ENCODE data around the gene NHS.

DNA sequence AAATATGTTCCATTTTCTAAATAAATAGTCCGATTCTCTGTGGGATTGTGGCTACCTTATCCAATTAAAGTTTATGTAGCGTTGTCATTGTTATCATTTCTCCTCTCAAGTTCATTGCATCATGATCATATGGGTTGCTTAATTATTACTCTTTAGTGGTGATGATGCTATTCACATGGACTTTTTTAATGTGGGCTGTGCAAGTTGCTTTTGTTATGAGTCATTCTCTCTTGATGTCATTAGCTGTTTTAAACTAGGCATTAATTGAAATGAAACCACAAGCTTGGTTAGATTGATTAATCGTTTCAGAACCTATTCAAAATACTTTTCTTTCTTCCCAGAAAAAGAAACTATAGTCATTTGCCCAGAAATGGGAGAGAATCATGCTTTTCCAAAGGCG lies 38.2 kb downstream of the NHS start:
- no peak for TF ChIP-seq MAZ (IDR thresholded peaks at IDR 0.05; ENCODE audit: borderline replicate concordance, low read depth, low read length)
- TF ChIP-seq, protein P1, sequence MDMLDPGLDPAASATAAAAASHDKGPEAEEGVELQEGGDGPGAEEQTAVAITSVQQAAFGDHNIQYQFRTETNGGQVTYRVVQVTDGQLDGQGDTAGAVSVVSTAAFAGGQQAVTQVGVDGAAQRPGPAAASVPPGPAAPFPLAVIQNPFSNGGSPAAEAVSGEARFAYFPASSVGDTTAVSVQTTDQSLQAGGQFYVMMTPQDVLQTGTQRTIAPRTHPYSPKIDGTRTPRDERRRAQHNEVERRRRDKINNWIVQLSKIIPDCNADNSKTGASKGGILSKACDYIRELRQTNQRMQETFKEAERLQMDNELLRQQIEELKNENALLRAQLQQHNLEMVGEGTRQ (IDR thresholded peaks at IDR 0.05; ENCODE audit: low read depth, low read length), result no peak
- TF ChIP-seq, protein P2, sequence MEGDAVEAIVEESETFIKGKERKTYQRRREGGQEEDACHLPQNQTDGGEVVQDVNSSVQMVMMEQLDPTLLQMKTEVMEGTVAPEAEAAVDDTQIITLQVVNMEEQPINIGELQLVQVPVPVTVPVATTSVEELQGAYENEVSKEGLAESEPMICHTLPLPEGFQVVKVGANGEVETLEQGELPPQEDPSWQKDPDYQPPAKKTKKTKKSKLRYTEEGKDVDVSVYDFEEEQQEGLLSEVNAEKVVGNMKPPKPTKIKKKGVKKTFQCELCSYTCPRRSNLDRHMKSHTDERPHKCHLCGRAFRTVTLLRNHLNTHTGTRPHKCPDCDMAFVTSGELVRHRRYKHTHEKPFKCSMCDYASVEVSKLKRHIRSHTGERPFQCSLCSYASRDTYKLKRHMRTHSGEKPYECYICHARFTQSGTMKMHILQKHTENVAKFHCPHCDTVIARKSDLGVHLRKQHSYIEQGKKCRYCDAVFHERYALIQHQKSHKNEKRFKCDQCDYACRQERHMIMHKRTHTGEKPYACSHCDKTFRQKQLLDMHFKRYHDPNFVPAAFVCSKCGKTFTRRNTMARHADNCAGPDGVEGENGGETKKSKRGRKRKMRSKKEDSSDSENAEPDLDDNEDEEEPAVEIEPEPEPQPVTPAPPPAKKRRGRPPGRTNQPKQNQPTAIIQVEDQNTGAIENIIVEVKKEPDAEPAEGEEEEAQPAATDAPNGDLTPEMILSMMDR (conservative IDR thresholded peaks at IDR 0.05; ENCODE audit: low read depth, low read length), result no peak
- TF ChIP-seq, protein P3, sequence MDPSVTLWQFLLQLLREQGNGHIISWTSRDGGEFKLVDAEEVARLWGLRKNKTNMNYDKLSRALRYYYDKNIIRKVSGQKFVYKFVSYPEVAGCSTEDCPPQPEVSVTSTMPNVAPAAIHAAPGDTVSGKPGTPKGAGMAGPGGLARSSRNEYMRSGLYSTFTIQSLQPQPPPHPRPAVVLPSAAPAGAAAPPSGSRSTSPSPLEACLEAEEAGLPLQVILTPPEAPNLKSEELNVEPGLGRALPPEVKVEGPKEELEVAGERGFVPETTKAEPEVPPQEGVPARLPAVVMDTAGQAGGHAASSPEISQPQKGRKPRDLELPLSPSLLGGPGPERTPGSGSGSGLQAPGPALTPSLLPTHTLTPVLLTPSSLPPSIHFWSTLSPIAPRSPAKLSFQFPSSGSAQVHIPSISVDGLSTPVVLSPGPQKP (IDR thresholded peaks at IDR 0.05; ENCODE audit: borderline replicate concordance, low read depth, low read length), result no peak
- no peak for TF ChIP-seq RFX5 (IDR thresholded peaks at IDR 0.05; ENCODE audit: low read depth, low read length)
- TF ChIP-seq RCOR1 (IDR thresholded peaks at IDR 0.05; ENCODE audit: insufficient replicate concordance, low read length), result no peak
- no peak for TF ChIP-seq SMC3 (IDR thresholded peaks at IDR 0.05; ENCODE audit: low read depth, low read length)
- peak; percentile 38; the same call in 1 of the 2 replicates for TF ChIP-seq BHLHE40 (IDR thresholded peaks at IDR 0.05; ENCODE audit: low read depth, low read length)
- no peak for TF ChIP-seq POLR2A (IDR thresholded peaks at IDR 0.05; ENCODE audit: low read depth, low read length)
- peak; percentile 96 for TF ChIP-seq CEBPB (IDR thresholded peaks at IDR 0.05; ENCODE audit: low read depth, low read length)
- no peak for TF ChIP-seq MXI1 (IDR thresholded peaks at IDR 0.05; ENCODE audit: borderline replicate concordance, low read depth, low read length)
- no peak for TF ChIP-seq MAFK (IDR thresholded peaks at IDR 0.05; ENCODE audit: low read depth, low read length)
